Kidney (tissue), 14 donors: ENCODE measurements around the gene SETD3. TPM values are rescaled to one million over a fixed set of nuclear protein-coding genes. Genes with fewer than 3 reads are reported as not detected.

Experiments used
- DNase-seq, 5 donors: peaks; one replicate each; pipeline ENCODE4 v3.0.0-alpha.2; 2013 to 2020
- FAIRE-seq: peaks from 2 replicates; lab custom pipeline; 2012; peaks lifted over from hg19 to GRCh38; lab: Jason Lieb, UNC
- H3K27ac ChIP-seq, 2 donors: one replicate each; pipeline ENCODE4 v1.7.0; 2013; ENCODE audit warnings: low read depth in 2 of 2, low read length in 2 of 2, inconsistent platforms in 1 of 2
- H3K27me3 ChIP-seq: one replicate; pipeline ENCODE4 v1.7.1; 2013; ENCODE audit warnings: low read length, inconsistent platforms; ENCODE audit not compliant: control insufficient read depth, insufficient read depth
- H3K36me3 ChIP-seq, 3 donors: one replicate each; pipeline versions ENCODE4 v1.7.0 to v1.7.1; 2013; ENCODE audit warnings: low read length in 3 of 3, control low read depth in 1 of 3, inconsistent platforms in 1 of 3; ENCODE audit not compliant: insufficient read depth in 3 of 3, control insufficient read depth in 2 of 3
- H3K4me1 ChIP-seq, 3 donors: one replicate each; pipeline versions ENCODE4 v1.7.0 to v1.7.1; 2013; ENCODE audit warnings: low read length in 3 of 3, inconsistent platforms in 1 of 3, low read depth in 1 of 3; ENCODE audit not compliant: control insufficient read depth in 2 of 3, insufficient read depth in 2 of 3
- H3K4me3 ChIP-seq, 3 donors: one replicate each; pipeline versions ENCODE4 v1.7.0 to v1.8.1; 2013; ENCODE audit warnings: low read length in 3 of 3, control low read depth in 1 of 3, inconsistent platforms in 1 of 3
- H3K9ac ChIP-seq, 3 donors: one replicate each; pipeline versions ENCODE4 v1.7.0 to v1.7.1; 2013; ENCODE audit warnings: low read length in 3 of 3, control low read depth in 1 of 3, inconsistent platforms in 1 of 3
- H3K9me3 ChIP-seq, 3 donors: one replicate each; pipeline versions ENCODE4 v1.7.0 to v1.7.1; 2013; ENCODE audit warnings: low read length in 3 of 3, control low read depth in 1 of 3, inconsistent platforms in 1 of 3; ENCODE audit not compliant: control insufficient read depth in 2 of 3, insufficient read depth in 1 of 3
- CTCF ChIP-seq: IDR thresholded peaks from 3 replicates; pipeline ENCODE4 v1.5.1; 2012; ENCODE audit warnings: mild to moderate bottlenecking, moderate library complexity, borderline replicate concordance; ENCODE audit not compliant: insufficient read depth; ENCODE audit errors: extremely low read depth
- intact Hi-C: fragments of 100-400 bp; cut with DNase I; formaldehyde crosslinking; loops from one replicate; pipeline ENCODE4 v1.11.1; 2022
- polyA plus RNA-seq: library from polyadenylated mRNA; stranded (reverse); fragments of 350-450 nt; fragmentation: Illumina TruSeq; extraction: RNeasy Lipid Tissue Mini Kit (QIAGEN cat#74804); gene quantifications from one replicate; pipeline ENCODE4 v1.2.3, GENCODE V29; 2014; ENCODE audit warnings: low read depth, low replicate concordance; ENCODE audit not compliant: insufficient read depth
- total RNA-seq: library from RNA; stranded (reverse); fragmentation: NEBNext Ultra II Directional; extraction: Animal tissue kit (Norgen Biotek cat#: 25700); gene quantifications from one replicate; pipeline ENCODE4 v1.2.1, GENCODE V29; 2021
- donor health status: control.
- donor health status: control.
- donor health status: control.
- donor health status: control.
- donor health status: control.
- donor health status: DM: yes; HTN: yes; CAD: no.
- donor health status: Normal renal cell carcinoma (clear cell type).

Gene SETD3
- total and polyA plus RNA-seq, 2 donors from 2014 or later = 74.0 to 85.6 TPM

GRCh38 chr14:99420711-99421110 lies 59.9 kb downstream of the SETD3 start:
- H3K9ac ChIP-seq = no peak overlapping the region
- no peak for FAIRE-seq
- peak in 1 of 5 donors; percentile 86 for DNase-seq
- TF ChIP-seq CTCF = no peak
- intact Hi-C loops = no loop called here
- H3K36me3 ChIP-seq = peaks cover 0 to 2% (median 0%) of the 10 kb centered on the region in 3 donors
- H3K4me3 ChIP-seq = no peak overlapping the region
- no peaks in the 10 kb centered on the region for H3K27me3 ChIP-seq
- H3K9me3 ChIP-seq = no peaks in the 10 kb centered on the region
- H3K27ac ChIP-seq = no peak overlapping the region
- peaks cover 0 to 15% (median 9%) of the 10 kb centered on the region in 3 donors for H3K4me1 ChIP-seq

- Histone ChIP-seq H3K27me3 (no peaks in the 10 kb centered on the region), H3K4me1 (peaks cover 0 to 15% (median 9%) of the 10 kb centered on the region in 3 donors), H3K9ac (no peak overlapping the region), H3K4me3 (no peak overlapping the region), H3K27ac (no peak overlapping the region), H3K9me3 (no peaks in the 10 kb centered on the region), H3K36me3 (peaks cover 0 to 2% (median 0%) of the 10 kb centered on the region in 3 donors)
- DNase-seq (no peak), FAIRE-seq (no peak)
- TF ChIP-seq CTCF = no peak
- intact Hi-C loops = no loop called here
Observed at GRCh38 chr14:99419905-99420304, 60.8 kb downstream of the SETD3 start.

- Histone ChIP-seq H3K36me3 (peaks cover 0 to 5% (median 2%) of the 10 kb centered on the region in 3 donors), H3K9ac (no peak overlapping the region), H3K9me3 (no peaks in the 10 kb centered on the region), H3K27ac (no peak overlapping the region), H3K4me3 (no peak overlapping the region), H3K27me3 (no peaks in the 10 kb centered on the region), H3K4me1 (peaks cover 0 to 11% (median 2%) of the 10 kb centered on the region in 3 donors)
- DNase-seq (no peak), FAIRE-seq (no peak)
- TF ChIP-seq CTCF = no peak
- intact Hi-C loops = no loop called here
Observed at GRCh38 chr14:99418242-99418641, 62.4 kb downstream of the SETD3 start.

GRCh38 chr14:99416909-99417308 lies 63.8 kb downstream of the SETD3 start:
- DNase-seq (no peak), FAIRE-seq (no peak)
- intact Hi-C loops = no loop called here
- Histone ChIP-seq H3K27ac (no peak overlapping the region), H3K9me3 (no peaks in the 10 kb centered on the region), H3K4me3 (no peak overlapping the region), H3K4me1 (peaks cover 0 to 1% (median 0%) of the 10 kb centered on the region in 3 donors), H3K27me3 (no peaks in the 10 kb centered on the region), H3K36me3 (peaks cover 0 to 11% (median 2%) of the 10 kb centered on the region in 3 donors), H3K9ac (no peak overlapping the region)
- TF ChIP-seq CTCF = no peak
